HEK293 (cell line): ENCODE measurements around the gene NUDT22.

ENCODE experiments used
- CTCF ChIA-PET: fragments of 350-600 bp; formaldehyde crosslinking; extraction: SDS; loops from one replicate; lab custom pipeline; 2021; ENCODE audit warnings: antibody characterized with exemption; lab: Yijun Ruan, JAX
- POLR2A ChIA-PET: fragments of 300-600 bp; formaldehyde crosslinking; extraction: SDS; loops from one replicate; lab custom pipeline; 2020; ENCODE audit warnings: antibody characterized with exemption, inconsistent platforms; lab: Yijun Ruan, JAX
- H3K27ac ChIP-seq: fragments of 200-500 bp; sonication (Bioruptor generic); 2 replicates; pipeline ENCODE4 v1.5.1; 2014; ENCODE audit warnings: low read depth, low read length, control low read depth, inconsistent platforms; ENCODE audit errors: extremely low read depth
- H3K36me3 ChIP-seq, 2 experiments: fragments of 200-500 bp in 1 of 2; sonication (Bioruptor generic) in 1 of 2; 1 replicate in 1 of 2; 2 replicates in 1 of 2; pipeline ENCODE4 v1.5.1; 2014 to 2017; ENCODE audit warnings: inconsistent platforms in 2 of 2, low read length in 2 of 2; ENCODE audit not compliant: control insufficient read depth in 2 of 2, insufficient read depth in 1 of 2
- H3K4me1 ChIP-seq: fragments of 200-500 bp; sonication (Bioruptor generic); 2 replicates; pipeline ENCODE4 v1.5.1; 2014; ENCODE audit warnings: mild to moderate bottlenecking, low read length, inconsistent platforms; ENCODE audit not compliant: control insufficient read depth, insufficient read depth
- H3K4me3 ChIP-seq: 2 replicates; pipeline ENCODE4 v1.5.1; 2011; ENCODE audit warnings: low read depth, mild to moderate bottlenecking, control low read depth, low read length, moderate library complexity
- H3K9me3 ChIP-seq: fragments of 200-500 bp; sonication (Bioruptor generic); 2 replicates; pipeline ENCODE4 v1.5.1; 2014; ENCODE audit warnings: low read depth, low read length, inconsistent platforms; ENCODE audit not compliant: control insufficient read depth, insufficient read depth
- BCL11A ChIP-seq: fragments of 450-650 bp; formaldehyde crosslinking; IDR thresholded peaks from 2 replicates; pipeline ENCODE4 v1.5.1; 2016; ENCODE audit warnings: low read depth, missing biosample characterization, missing genetic modification characterization
- BCL11B ChIP-seq: fragments of 450-650 bp; formaldehyde crosslinking; IDR thresholded peaks from 2 replicates; pipeline ENCODE4 v1.5.1; 2016; ENCODE audit warnings: low read depth, missing biosample characterization, missing genetic modification characterization
- KLF17 ChIP-seq: fragments of 450-650 bp; formaldehyde crosslinking; IDR thresholded peaks from 2 replicates; pipeline ENCODE4 v1.5.1; 2016; ENCODE audit warnings: missing biosample characterization, missing genetic modification characterization
- KLF8 ChIP-seq: fragments of 450-650 bp; formaldehyde crosslinking; IDR thresholded peaks from 2 replicates; pipeline ENCODE4 v1.5.1; 2016; ENCODE audit warnings: missing biosample characterization, missing genetic modification characterization
- KLF9 ChIP-seq: fragments of 450-650 bp; formaldehyde crosslinking; IDR thresholded peaks from 2 replicates; pipeline ENCODE4 v1.5.1; 2016; ENCODE audit warnings: missing biosample characterization, missing genetic modification characterization, low read depth
- PRDM10 ChIP-seq: fragments of 450-650 bp; formaldehyde crosslinking; IDR thresholded peaks from 2 replicates; pipeline ENCODE4 v1.5.1; 2016; ENCODE audit warnings: missing biosample characterization, missing genetic modification characterization
- RBAK ChIP-seq: fragments of 450-650 bp; formaldehyde crosslinking; IDR thresholded peaks from 2 replicates; pipeline ENCODE4 v1.5.1; 2016; ENCODE audit warnings: missing biosample characterization, missing genetic modification characterization
- REST ChIP-seq: fragments of 450-650 bp; formaldehyde crosslinking; IDR thresholded peaks from 2 replicates; pipeline ENCODE4 v1.5.1; 2016; ENCODE audit warnings: missing biosample characterization, missing genetic modification characterization
- WT1 ChIP-seq: fragments of 450-650 bp; formaldehyde crosslinking; IDR thresholded peaks from 2 replicates; pipeline ENCODE4 v1.5.1; 2016; ENCODE audit warnings: missing biosample characterization, missing genetic modification characterization
- YY1 ChIP-seq: fragments of 450-650 bp; formaldehyde crosslinking; IDR thresholded peaks from 2 replicates; pipeline ENCODE4 v1.5.1; 2018; ENCODE audit warnings: missing biosample characterization, missing genetic modification characterization
- ZBTB1 ChIP-seq: fragments of 450-650 bp; formaldehyde crosslinking; IDR thresholded peaks from 2 replicates; pipeline ENCODE4 v1.5.1; 2016; ENCODE audit warnings: missing biosample characterization, missing genetic modification characterization
- ZBTB26 ChIP-seq: fragments of 450-650 bp; formaldehyde crosslinking; optimal IDR thresholded peaks from 2 replicates; pipeline ENCODE3; 2016; ENCODE audit warnings: missing biosample characterization, mild to moderate bottlenecking, missing genetic modification characterization
- ZEB2 ChIP-seq: fragments of 450-650 bp; formaldehyde crosslinking; IDR thresholded peaks from 2 replicates; pipeline ENCODE4 v1.5.1; 2016; ENCODE audit warnings: missing biosample characterization, missing genetic modification characterization
- ZFP3 ChIP-seq: fragments of 450-650 bp; formaldehyde crosslinking; IDR thresholded peaks from 2 replicates; pipeline ENCODE4 v1.5.1; 2016; ENCODE audit warnings: low read depth, missing biosample characterization, missing genetic modification characterization
- ZNF10 ChIP-seq: fragments of 450-650 bp; formaldehyde crosslinking; IDR thresholded peaks from 2 replicates; pipeline ENCODE4 v1.5.1; 2017; ENCODE audit warnings: missing biosample characterization, missing genetic modification characterization
- ZNF138 ChIP-seq: fragments of 450-650 bp; formaldehyde crosslinking; IDR thresholded peaks from 2 replicates; pipeline ENCODE4 v1.5.1; 2016; ENCODE audit warnings: missing biosample characterization, missing genetic modification characterization, borderline replicate concordance
- ZNF16 ChIP-seq: fragments of 450-650 bp; formaldehyde crosslinking; IDR thresholded peaks from 2 replicates; pipeline ENCODE4 v1.5.1; 2016; ENCODE audit warnings: low read depth, missing biosample characterization, missing genetic modification characterization
- ZNF202 ChIP-seq: fragments of 450-650 bp; formaldehyde crosslinking; IDR thresholded peaks from 2 replicates; pipeline ENCODE4 v1.5.1; 2016; ENCODE audit warnings: missing biosample characterization, missing genetic modification characterization, borderline replicate concordance
- ZNF280C ChIP-seq: fragments of 450-650 bp; formaldehyde crosslinking; IDR thresholded peaks from 2 replicates; pipeline ENCODE4 v1.5.1; 2016; ENCODE audit warnings: missing biosample characterization, missing genetic modification characterization
- ZNF341 ChIP-seq: fragments of 450-650 bp; formaldehyde crosslinking; IDR thresholded peaks from 2 replicates; pipeline ENCODE4; 2016; ENCODE audit warnings: low read depth, missing biosample characterization, missing genetic modification characterization
- TF ChIP-seq, protein P1 (sequence below): fragments of 450-650 bp; formaldehyde crosslinking; IDR thresholded peaks from 2 replicates; pipeline ENCODE4 v1.5.1; 2016; ENCODE audit warnings: missing biosample characterization, missing genetic modification characterization

NUDT22 gene

DNA sequence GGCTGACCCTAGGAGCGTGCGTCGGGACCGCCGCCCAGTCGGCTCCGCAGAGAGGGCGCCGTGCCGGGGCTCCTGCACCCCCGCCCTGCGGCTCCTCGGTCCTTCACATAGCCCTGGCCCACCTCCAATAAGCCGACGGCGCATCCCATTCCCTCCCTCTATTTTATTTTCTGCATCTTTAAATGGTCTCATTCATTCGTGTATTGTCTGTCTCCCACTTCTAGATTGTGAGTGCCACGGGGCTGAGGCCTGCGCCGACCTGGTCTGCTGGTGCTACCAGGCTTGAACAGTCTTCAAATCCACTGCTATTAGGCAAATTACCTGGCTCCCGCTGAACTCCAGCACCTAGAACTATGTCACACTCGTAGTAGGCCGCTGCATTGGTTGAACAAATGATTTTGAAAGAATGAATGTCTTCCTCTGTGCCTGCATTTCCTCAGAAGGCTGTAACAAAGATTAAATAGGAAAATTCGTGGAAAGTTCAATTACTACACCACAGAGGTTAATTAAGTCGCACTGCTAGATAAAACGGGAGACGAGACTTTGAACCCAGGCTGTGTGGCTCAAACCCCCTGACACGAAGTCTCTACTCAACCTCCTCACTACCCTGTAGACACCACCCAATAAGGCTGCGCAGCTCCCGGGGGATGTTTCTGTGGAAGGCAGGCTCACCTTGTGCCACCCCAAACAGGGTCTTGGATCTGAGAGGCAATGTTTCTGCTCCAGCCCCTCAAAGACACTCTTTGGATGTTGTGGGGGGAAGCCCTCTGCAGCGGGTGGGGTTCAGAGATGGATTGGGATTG, 21.9 kb downstream of the NUDT22 start:
- Histone ChIP-seq H3K27ac (no peak overlapping the region), H3K4me3 (peak overlapping the region; percentile 1; the same call in 1 of the 2 replicates), H3K9me3 (no peaks in the 10 kb centered on the region), H3K36me3 (peaks cover 0 to 20% of the 10 kb centered on the region in 2 experiments; a peak in 1 of 3 replicates), H3K4me1 (peaks cover 10% of the 10 kb centered on the region)
- TF ChIP-seq ZEB2 (tag by site-specific recombination) (peak; percentile 3; the same call in 1 of the 2 replicates), ZFP3 (tag by site-specific recombination) (no peak), RBAK (tag by site-specific recombination) (no peak), ZNF341 (tag by site-specific recombination) (peak; percentile 87), ZNF10 (tag by site-specific recombination) (0 out of 2 replicates have a peak, but pooled peaks have one; percentile 5), ZNF138 (tag by site-specific recombination) (no peak), WT1 (tag by site-specific recombination) (no peak), REST (tag by site-specific recombination) (no peak), ZNF280C (no peak), YY1 (no peak), KLF9 (tag by site-specific recombination) (no peak), ZNF16 (tag by site-specific recombination) (no peak), ZNF202 (tag by site-specific recombination) (no peak), BCL11A (tag by site-specific recombination) (no peak), ZBTB1 (tag by site-specific recombination) (no peak), PRDM10 (no peak), KLF8 (0 out of 2 replicates have a peak, but pooled peaks have one; percentile 4), BCL11B (tag by site-specific recombination) (0 out of 2 replicates have a peak, but pooled peaks have one; percentile 2), KLF17 (tag by site-specific recombination) (no peak), ZBTB26 (tag by site-specific recombination) (peak; percentile 30)
- TF ChIP-seq, protein P1, sequence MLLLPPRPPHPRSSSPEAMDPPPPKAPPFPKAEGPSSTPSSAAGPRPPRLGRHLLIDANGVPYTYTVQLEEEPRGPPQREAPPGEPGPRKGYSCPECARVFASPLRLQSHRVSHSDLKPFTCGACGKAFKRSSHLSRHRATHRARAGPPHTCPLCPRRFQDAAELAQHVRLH (tag by site-specific recombination): no peak
- ChIA-PET POLR2A (interaction anchor here (1.1 to 7.2 kb wide), 4 partner anchors 22 to 70 kb away, joined by 3 to 96 read pairs (median 6); partner anchors contain the start of genes NUDT22, PRDX5, TRMT112 and TRPT1), CTCF (interaction anchor here (1.1 kb wide), 1 partner anchor 57 kb away, joined by 4 read pairs; no protein-coding TSS in a partner anchor)
